Stimulated activated CD4-positive, alpha-beta T cell treated with anti-CD3 and anti-CD28 coated beads, Interleukin-1b, Interleukin-23, amount 100 ng/mL, for 48 hours (primary cell): Measurements from ENCODE around the gene METTL1.
A peak's percentile ranks its signal among the peaks of the same experiment; 100 is the strongest.
"Not testable (repeated sequence)": the region's sequence is repeated elsewhere in the genome, so short reads cannot be mapped to it uniquely, and the experiment has no call there.

Experiments
- DNase-seq: peaks from one replicate; pipeline ENCODE4 v3.0.0-alpha.2; 2020

Gene METTL1

GRCh38 chr12:57771873-57772428 is at the start of gene METTL1:
METTL1 (minus strand) TSS chr12:57772105; CDS start chr12:57772083, 22 bp downstream.
- peak; percentile 96 for DNase-seq

- DNase-seq: not testable (repeated sequence)
Observed at GRCh38 chr12:57821015-57821414, 49.1 kb upstream of the METTL1 start.

- DNase-seq: not testable (repeated sequence)
Observed at GRCh38 chr12:57820119-57820518, 48.2 kb upstream of the METTL1 start.

GRCh38 chr12:57817990-57818331 is 46.1 kb upstream of the METTL1 start:
- DNase-seq: not testable (repeated sequence)

- DNase-seq: no peak
Observed at GRCh38 chr12:57817261-57817989, 45.5 kb upstream of the METTL1 start.

- DNase-seq: no peak
Observed at GRCh38 chr12:57816855-57817151, 44.9 kb upstream of the METTL1 start.

- DNase-seq: no peak
Observed at GRCh38 chr12:57816001-57816854, 44.3 kb upstream of the METTL1 start.

- DNase-seq: peak; percentile 30
Observed at GRCh38 chr12:57815177-57816000, 43.5 kb upstream of the METTL1 start.

GRCh38 chr12:57813971-57814772 is 42.3 kb upstream of the METTL1 start:
- DNase-seq: no peak

GRCh38 chr12:57813111-57813970 is 41.4 kb upstream of the METTL1 start:
- no peak for DNase-seq

GRCh38 chr12:57811028-57811755 is 39.3 kb upstream of the METTL1 start:
- DNase-seq: no peak

GRCh38 chr12:57810450-57810849 is 38.5 kb upstream of the METTL1 start:
- no peak for DNase-seq

GRCh38 chr12:57809425-57809824 is 37.5 kb upstream of the METTL1 start:
- DNase-seq: no peak

- no peak for DNase-seq
Observed at GRCh38 chr12:57808351-57808750, 36.4 kb upstream of the METTL1 start.

- no peak for DNase-seq
Observed at GRCh38 chr12:57807285-57807684, 35.4 kb upstream of the METTL1 start.

GRCh38 chr12:57806677-57807076 is 34.8 kb upstream of the METTL1 start:
- DNase-seq: no peak

- DNase-seq: peak; percentile 4
Observed at GRCh38 chr12:57803319-57803893, 31.5 kb upstream of the METTL1 start.

- DNase-seq: no peak
Observed at GRCh38 chr12:57802607-57803006, 30.7 kb upstream of the METTL1 start.

- no peak for DNase-seq
Observed at GRCh38 chr12:57800965-57801364, 29.1 kb upstream of the METTL1 start.

GRCh38 chr12:57797933-57798332 is 26.0 kb upstream of the METTL1 start:
- no peak for DNase-seq
